Smooth muscle cell (in vitro differentiated cells): ENCODE results near the gene CNBD2. TPM values are rescaled to one million over a fixed set of nuclear protein-coding genes. Genes with fewer than 3 reads are reported as not detected.
"Not testable (repeated sequence)": the region's sequence is repeated elsewhere in the genome, so short reads cannot be mapped to it uniquely, and the experiment has no call there.

Experiments used
- DNase-seq: peaks from one replicate; lab custom pipeline; 2025; ENCODE audit not compliant: unreplicated experiment; lab: John Stamatoyannopoulos, UW
- H2AFZ ChIP-seq: fragments of 200-600 bp; sonication (generic); 2 replicates; pipeline ENCODE4 v1.6.0; 2016; ENCODE audit warnings: antibody characterized with exemption, low read depth, mild to moderate bottlenecking
- H3F3A ChIP-seq: fragments of 200-600 bp; sonication (generic); 2 replicates; pipeline ENCODE4 v1.6.0; 2017; ENCODE audit warnings: antibody characterized with exemption, low read depth
- H3K27ac ChIP-seq: fragments of 200-600 bp; sonication (generic); 2 replicates; pipeline ENCODE4 v1.5.1; 2016; ENCODE audit warnings: low read depth, mild to moderate bottlenecking
- H3K27me3 ChIP-seq: fragments of 200-600 bp; sonication (generic); 2 replicates; pipeline ENCODE4 v1.6.1; 2016; ENCODE audit warnings: low read depth, mild to moderate bottlenecking
- H3K36me3 ChIP-seq: fragments of 200-600 bp; sonication (generic); 2 replicates; pipeline ENCODE4 v1.5.1; 2016; ENCODE audit warnings: low read depth
- H3K4me1 ChIP-seq: fragments of 200-600 bp; sonication (generic); 2 replicates; pipeline ENCODE4 v1.5.1; 2016; ENCODE audit warnings: low read depth
- H3K4me2 ChIP-seq: fragments of 200-600 bp; sonication (generic); 2 replicates; pipeline ENCODE4 v1.6.0; 2016; ENCODE audit warnings: mild to moderate bottlenecking
- H3K4me3 ChIP-seq: fragments of 200-600 bp; sonication (generic); 2 replicates; pipeline ENCODE4 v1.5.1; 2016; ENCODE audit warnings: mild to moderate bottlenecking
- H3K79me2 ChIP-seq: fragments of 200-600 bp; sonication (generic); 2 replicates; pipeline ENCODE4 v1.6.0; 2016; ENCODE audit warnings: low read depth, mild to moderate bottlenecking
- H3K9ac ChIP-seq: fragments of 200-600 bp; sonication (generic); 2 replicates; pipeline ENCODE4 v1.6.0; 2016; ENCODE audit warnings: low read depth
- H3K9me3 ChIP-seq: fragments of 200-600 bp; sonication (generic); replicated peaks from 2 replicates; pipeline ENCODE4 v1.5.1; 2016; ENCODE audit warnings: low read depth
- H4K20me1 ChIP-seq: fragments of 200-600 bp; sonication (generic); 2 replicates; pipeline ENCODE4 v1.6.0; 2016; ENCODE audit warnings: low read depth
- CTCF ChIP-seq: fragments of 200-600 bp; sonication (generic); IDR thresholded peaks from 2 replicates; pipeline ENCODE4 v1.5.1; 2017; ENCODE audit warnings: borderline replicate concordance, mild to moderate bottlenecking, antibody characterized with exemption; ENCODE audit not compliant: insufficient read depth, poor library complexity, severe bottlenecking
- WGBS: methylation state at CpG from one replicate; pipeline ENCODE4 v1.1.7; 2016; ENCODE audit warnings: low lambda C conversion rate; 5-methylcytosine and 5-hydroxymethylcytosine counted together
- polyA plus RNA-seq: library from polyadenylated mRNA; unstranded; fragments of >200 nt; fragmentation: Nextera tagmentation; extraction: Ambion mirVana; gene quantifications from 2 replicates; pipeline ENCODE4 v1.2.1, GENCODE V29; 2016
- total RNA-seq: library from RNA; depleted of rRNA; stranded (reverse); fragments of >200 nt; gene quantifications from 2 replicates; pipeline ENCODE4 v1.2.3, GENCODE V29; 2014

CNBD2 gene
- total and polyA plus RNA-seq, 2 experiments from 2014 or later: 2.8 to 10.2 TPM

DNA sequence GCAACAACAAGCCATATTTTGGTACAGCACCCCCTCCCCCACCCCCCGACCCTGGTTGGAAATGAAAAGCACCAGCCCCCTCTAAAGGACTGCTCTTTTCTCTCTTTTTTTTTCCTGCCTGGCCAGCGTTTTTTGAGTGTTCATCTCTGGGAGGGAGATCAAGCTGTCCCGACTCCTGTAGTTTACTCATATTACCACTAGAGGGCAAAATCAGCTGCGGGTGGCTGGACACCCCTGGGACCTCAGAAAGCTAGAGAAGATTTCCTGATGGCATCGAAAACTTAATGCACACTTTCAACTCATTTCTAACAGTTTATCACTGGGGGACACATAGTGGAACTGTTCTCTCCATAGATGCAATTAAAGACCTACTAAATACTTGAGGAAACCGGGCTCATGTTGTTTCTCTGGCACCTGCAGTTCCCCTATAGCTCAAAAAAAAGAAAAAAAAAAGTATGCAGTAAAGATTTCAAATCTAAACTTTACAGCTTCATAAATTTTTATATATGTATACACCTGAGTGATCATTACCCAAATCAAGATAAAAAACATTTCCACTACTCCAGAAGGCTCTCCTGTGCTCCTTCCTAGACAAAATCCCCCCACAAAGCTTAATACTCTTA is 24.4 kb downstream of the CNBD2 start:
- Histone ChIP-seq H2AFZ (no peak overlapping the region), H3K4me3 (no peak overlapping the region), H3F3A (no peaks in the 10 kb centered on the region), H3K4me1 (peaks cover 4% of the 10 kb centered on the region), H3K36me3 (no peaks in the 10 kb centered on the region), H3K27ac (no peak overlapping the region), H3K4me2 (peak overlapping the region; percentile 30), H3K9ac (no peak overlapping the region), H3K27me3 (no peaks in the 10 kb centered on the region), H3K9me3 (no peaks in the 10 kb centered on the region), H4K20me1 (no peaks in the 10 kb centered on the region), H3K79me2 (no peaks in the 10 kb centered on the region)
- 10% methylated on average over 6 of the region's 6 CpGs for WGBS
- peak; percentile 70 for TF ChIP-seq CTCF
- no peak for DNase-seq

DNA sequence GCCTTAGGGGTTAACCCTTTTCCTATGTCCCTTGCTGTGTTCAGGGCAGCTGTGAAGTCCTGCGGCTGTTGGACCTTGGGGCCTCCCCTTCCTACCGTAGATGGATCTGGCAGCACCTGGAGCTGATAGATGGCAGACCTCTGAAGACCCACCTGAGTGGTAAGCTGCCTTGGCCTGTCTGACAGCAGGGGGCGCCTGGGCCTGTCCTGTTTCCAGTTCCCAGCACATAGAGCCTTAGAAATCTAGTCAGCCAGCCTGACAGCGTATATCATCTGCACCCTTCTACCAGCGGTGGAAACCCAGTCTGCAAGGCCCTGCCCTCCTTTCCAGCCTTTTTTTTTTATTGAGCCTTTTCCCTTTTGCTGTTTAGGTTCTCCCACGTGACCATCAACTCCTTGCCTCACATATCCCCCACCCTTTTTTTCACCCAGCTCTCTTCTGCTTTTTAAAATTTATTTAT is 26.6 kb downstream of the CNBD2 start:
- no peaks in the 10 kb centered on the region for H3K79me2 ChIP-seq
- H3K4me2 ChIP-seq: no peak overlapping the region
- no peaks in the 10 kb centered on the region for H3K27me3 ChIP-seq
- H4K20me1 ChIP-seq: no peaks in the 10 kb centered on the region
- H3K27ac ChIP-seq: no peak overlapping the region
- no peak overlapping the region for H3K4me3 ChIP-seq
- H2AFZ ChIP-seq: no peak overlapping the region
- no peaks in the 10 kb centered on the region for H3K9me3 ChIP-seq
- peak; percentile 16 for DNase-seq
- no peaks in the 10 kb centered on the region for H3F3A ChIP-seq
- 6% methylated on average over 6 of the region's 6 CpGs for WGBS
- peak; percentile 85 for TF ChIP-seq CTCF
- H3K9ac ChIP-seq: no peak overlapping the region
- H3K36me3 ChIP-seq: no peaks in the 10 kb centered on the region
- H3K4me1 ChIP-seq: peaks cover 4% of the 10 kb centered on the region

DNA sequence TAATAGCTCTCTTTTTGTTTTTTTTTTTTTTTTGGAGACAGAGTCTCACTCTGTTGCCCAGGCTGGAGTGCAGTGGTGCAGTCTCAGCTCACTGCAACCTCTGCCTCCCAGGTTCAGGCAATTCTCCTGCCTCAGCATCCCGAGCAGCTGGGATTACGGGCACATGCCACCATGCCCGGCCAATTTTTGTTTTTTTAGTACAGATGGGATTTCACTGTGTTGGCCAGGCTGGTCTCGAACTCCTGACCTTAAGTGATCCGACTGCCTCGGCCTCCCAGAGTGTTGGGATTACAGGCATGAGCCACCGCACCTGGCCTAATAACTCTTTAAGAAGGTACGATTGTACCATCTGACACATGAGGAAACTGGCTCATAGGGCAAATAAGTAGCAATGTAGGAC is 28.1 kb downstream of the CNBD2 start:
- not testable (repeated sequence) for H3F3A ChIP-seq, H3K4me1 ChIP-seq, H3K4me2 ChIP-seq, DNase-seq, H3K4me3 ChIP-seq, H3K27ac ChIP-seq, H2AFZ ChIP-seq, H3K36me3 ChIP-seq, H3K79me2 ChIP-seq, H3K9me3 ChIP-seq, H3K9ac ChIP-seq, H3K27me3 ChIP-seq, H4K20me1 ChIP-seq
- 92% methylated on average over 8 of the region's 8 CpGs for WGBS

DNA sequence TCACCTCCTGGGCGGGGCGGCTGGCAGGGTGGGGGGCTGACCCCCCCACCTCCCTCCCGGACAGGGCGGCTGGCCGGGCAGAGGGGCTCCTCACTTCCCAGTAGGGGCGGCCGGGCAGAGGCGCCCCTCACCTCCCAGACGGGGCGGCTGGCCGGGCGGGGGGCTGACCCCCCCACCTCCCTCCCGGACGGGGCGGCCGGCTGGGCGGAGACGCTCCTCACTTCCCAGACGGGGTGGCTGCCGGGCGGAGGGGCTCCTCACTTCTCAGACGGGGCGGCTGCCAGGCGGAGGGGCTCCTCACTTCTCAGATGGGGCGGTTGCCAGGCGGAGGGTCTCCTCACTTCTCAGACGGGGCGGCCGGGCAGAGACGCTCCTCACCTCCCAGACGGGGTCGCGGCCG is 32.9 kb downstream of the CNBD2 start:
- not testable (repeated sequence) for H3K27me3 ChIP-seq
- 97% methylated on average over 6 of the region's 34 CpGs for WGBS

GRCh38 chr20:36002855-36003254 is 34.5 kb downstream of the CNBD2 start:
- Histone ChIP-seq H3K9me3 (no peaks in the 10 kb centered on the region), H3K4me2 (no peak overlapping the region), H3K4me1 (no peaks in the 10 kb centered on the region), H3K27ac (no peak overlapping the region), H3K79me2 (no peaks in the 10 kb centered on the region), H3F3A (no peaks in the 10 kb centered on the region), H2AFZ (no peak overlapping the region), H3K27me3 (no peaks in the 10 kb centered on the region), H4K20me1 (no peaks in the 10 kb centered on the region), H3K9ac (no peak overlapping the region), H3K36me3 (no peaks in the 10 kb centered on the region), H3K4me3 (no peak overlapping the region)
- TF ChIP-seq CTCF: no peak
- DNase-seq: no peak

More for the DNA sequence above, 32.9 kb downstream of the CNBD2 start:
- H4K20me1 ChIP-seq, H3F3A ChIP-seq, H3K79me2 ChIP-seq, DNase-seq, H3K9me3 ChIP-seq, H3K27ac ChIP-seq, H3K4me3 ChIP-seq, H3K4me1 ChIP-seq, H3K4me2 ChIP-seq, H3K36me3 ChIP-seq, H2AFZ ChIP-seq, H3K9ac ChIP-seq: not testable (repeated sequence)
